ENCODE results near the gene INPP5A. TPM values are rescaled to one million over a fixed set of nuclear protein-coding genes. Genes with fewer than 3 reads are reported as not detected.
"Not testable (repeated sequence)": the region's sequence is repeated elsewhere in the genome, so short reads cannot be mapped to it uniquely, and the experiment has no call there.

Gene INPP5A
- 51.2 TPM for polyA plus RNA-seq (ENCODE audit: insufficient read length)

GRCh38 chr10:132537684-132538001, at the start of gene INPP5A:
Gene INPP5A (plus strand): TSS chr10:132537787. CDS start chr10:132538097, 310 bp downstream.
- DNase-seq (ENCODE audit: low read depth): no peak

- no peak for DNase-seq (ENCODE audit: low read depth)
Measured at GRCh38 chr10:132488231-132488821, 49.3 kb upstream of the INPP5A start.

- DNase-seq (ENCODE audit: low read depth): no peak
Measured at GRCh38 chr10:132489053-132489703, 48.4 kb upstream of the INPP5A start.

GRCh38 chr10:132489704-132490534, 47.7 kb upstream of the INPP5A start:
- no peak for DNase-seq (ENCODE audit: low read depth)

- not testable (repeated sequence) for DNase-seq (ENCODE audit: low read depth)
Measured at GRCh38 chr10:132491534-132491933, 46.1 kb upstream of the INPP5A start.

- DNase-seq (ENCODE audit: low read depth): no peak
Measured at GRCh38 chr10:132492323-132493025, 45.1 kb upstream of the INPP5A start.

- DNase-seq (ENCODE audit: low read depth): no peak
Measured at GRCh38 chr10:132493246-132493755, 44.3 kb upstream of the INPP5A start.

- no peak for DNase-seq (ENCODE audit: low read depth)
Measured at GRCh38 chr10:132493756-132494290, 43.8 kb upstream of the INPP5A start.

- no peak for DNase-seq (ENCODE audit: low read depth)
Measured at GRCh38 chr10:132494866-132495630, 42.5 kb upstream of the INPP5A start.

- DNase-seq (ENCODE audit: low read depth): no peak
Measured at GRCh38 chr10:132496360-132497062, 41.1 kb upstream of the INPP5A start.

GRCh38 chr10:132497063-132497680, 40.4 kb upstream of the INPP5A start:
- no peak for DNase-seq (ENCODE audit: low read depth)

GRCh38 chr10:132497861-132498561, 39.6 kb upstream of the INPP5A start:
- no peak for DNase-seq (ENCODE audit: low read depth)

GRCh38 chr10:132498562-132499366, 38.8 kb upstream of the INPP5A start:
- no peak for DNase-seq (ENCODE audit: low read depth)

- DNase-seq (ENCODE audit: low read depth): no peak
Measured at GRCh38 chr10:132499367-132499685, 38.3 kb upstream of the INPP5A start.

- DNase-seq (ENCODE audit: low read depth): no peak
Measured at GRCh38 chr10:132500781-132501415, 36.7 kb upstream of the INPP5A start.

GRCh38 chr10:132502544-132503300, 34.9 kb upstream of the INPP5A start:
- no peak for DNase-seq (ENCODE audit: low read depth)
